Nephron (organoid): ENCODE measurements around the gene APCDD1.

Experiments used
- H3K27ac Mint-ChIP-seq, 3 experiments: 2 replicates each; pipeline ENCODE4 v1.8.0; 2020; ENCODE audit warnings: mixed read lengths in 3 of 3, mild to moderate bottlenecking in 2 of 3, moderate library complexity in 1 of 3
- H3K27me3 Mint-ChIP-seq: 2 replicates; pipeline ENCODE4 v1.8.0; 2021; ENCODE audit warnings: low read depth, mild to moderate bottlenecking, moderate library complexity, mixed read lengths
- H3K36me3 Mint-ChIP-seq: 2 replicates; pipeline ENCODE4 v1.8.0; 2020; ENCODE audit warnings: low read depth, mixed read lengths
- H3K4me1 Mint-ChIP-seq: 2 replicates; pipeline ENCODE4 v1.8.0; 2020; ENCODE audit warnings: mixed read lengths
- H3K4me3 Mint-ChIP-seq, 3 experiments: 2 replicates each; pipeline ENCODE4 v1.8.0; 2020; ENCODE audit warnings: mild to moderate bottlenecking in 3 of 3, mixed read lengths in 3 of 3, moderate library complexity in 2 of 3
- H3K9me3 Mint-ChIP-seq: 2 replicates; pipeline ENCODE4 v1.8.0; 2020; ENCODE audit warnings: mixed read lengths
- CTCF ChIP-seq, 3 experiments: fragments of 200-600 bp; sonication (generic); IDR thresholded peaks; one replicate each; pipeline ENCODE4 v1.5.0; 2021; ENCODE audit warnings: antibody characterized with exemption in 3 of 3; ENCODE audit not compliant: unreplicated experiment in 3 of 3

Gene APCDD1

GRCh38 chr18:10477863-10478260 lies 23.4 kb downstream of the APCDD1 start:
- H3K27me3 Mint-ChIP-seq, result peaks cover 4% of the 10 kb centered on the region
- H3K9me3 Mint-ChIP-seq, result no peaks in the 10 kb centered on the region
- peaks cover 32% of the 10 kb centered on the region for H3K4me1 Mint-ChIP-seq
- H3K27ac Mint-ChIP-seq, result peak overlapping the region in 1 of 3 experiments; percentile 85
- no peak overlapping the region for H3K4me3 Mint-ChIP-seq
- H3K36me3 Mint-ChIP-seq, result peaks cover 21% of the 10 kb centered on the region
- TF ChIP-seq CTCF (IDR thresholded peaks at IDR 0.05; ENCODE audit: unreplicated experiment in 3 of 3), result no peak

- Mint-ChIP-seq H3K9me3 (no peaks in the 10 kb centered on the region), H3K27me3 (no peaks in the 10 kb centered on the region), H3K27ac (no peak overlapping the region), H3K4me3 (no peak overlapping the region), H3K36me3 (peaks cover 26% of the 10 kb centered on the region), H3K4me1 (peaks cover 8% of the 10 kb centered on the region)
- no peak for TF ChIP-seq CTCF (IDR thresholded peaks at IDR 0.05; ENCODE audit: unreplicated experiment in 3 of 3)
Measured at GRCh38 chr18:10481831-10482230, 27.4 kb downstream of the APCDD1 start.

GRCh38 chr18:10482363-10482984 lies 28.0 kb downstream of the APCDD1 start:
- Mint-ChIP-seq H3K4me1 (peaks cover 1% of the 10 kb centered on the region), H3K27me3 (no peaks in the 10 kb centered on the region), H3K27ac (no peak overlapping the region), H3K36me3 (peaks cover 24% of the 10 kb centered on the region), H3K4me3 (no peak overlapping the region), H3K9me3 (no peaks in the 10 kb centered on the region)
- no peak for TF ChIP-seq CTCF (IDR thresholded peaks at IDR 0.05; ENCODE audit: unreplicated experiment in 3 of 3)

- Mint-ChIP-seq H3K27me3 (no peaks in the 10 kb centered on the region), H3K36me3 (peaks cover 31% of the 10 kb centered on the region), H3K4me1 (peaks cover 5% of the 10 kb centered on the region), H3K9me3 (no peaks in the 10 kb centered on the region), H3K4me3 (no peak overlapping the region), H3K27ac (no peak overlapping the region)
- no peak for TF ChIP-seq CTCF (IDR thresholded peaks at IDR 0.05; ENCODE audit: unreplicated experiment in 3 of 3)
Measured at GRCh38 chr18:10482985-10483949, 28.8 kb downstream of the APCDD1 start.

- Mint-ChIP-seq H3K36me3 (peaks cover 37% of the 10 kb centered on the region), H3K4me1 (peaks cover 6% of the 10 kb centered on the region), H3K4me3 (no peak overlapping the region), H3K27me3 (no peaks in the 10 kb centered on the region), H3K9me3 (no peaks in the 10 kb centered on the region), H3K27ac (no peak overlapping the region)
- TF ChIP-seq CTCF (IDR thresholded peaks at IDR 0.05; ENCODE audit: unreplicated experiment in 3 of 3), result no peak
Measured at GRCh38 chr18:10485475-10485874, 31.0 kb downstream of the APCDD1 start.
